NB4 (cell line): ENCODE data around the gene EMP1.

Experiments
- CTCF ChIP-seq: IDR thresholded peaks from one replicate; pipeline ENCODE4 v1.5.1; 2012; ENCODE audit warnings: low read depth, low read length
- MYC ChIP-seq: IDR thresholded peaks from 2 replicates; pipeline ENCODE4 v1.6.1; 2011; ENCODE audit warnings: low read depth, low read length
- POLR2A ChIP-seq: IDR thresholded peaks from 2 replicates; pipeline ENCODE4 v1.6.1; 2011; ENCODE audit warnings: mild to moderate bottlenecking; ENCODE audit not compliant: insufficient read length; ENCODE audit errors: extremely low read depth

- no peak for TF ChIP-seq CTCF
- no peak for TF ChIP-seq MYC
- no peak for TF ChIP-seq POLR2A
These were observed 24.3 kb downstream of the EMP1 start for GRCh38 chr12:13220838-13221237.
